ENCODE results near the gene COMT. TPM values are rescaled to one million over a fixed set of nuclear protein-coding genes. Genes with fewer than 3 reads are reported as not detected.

The COMT gene
- total and polyA plus RNA-seq, 9 of the 15 experiments (the other 6 are each of a cell fraction or from before 2014, with no cell fraction given) = 12.5 to 351 (median 155) TPM

GRCh38 chr22:19970479-19971275 is 29.1 kb downstream of the COMT start (continued):
- TF ChIP-seq ZSCAN29 (IDR thresholded peaks at IDR 0.05) (no peak), SAP30 (IDR thresholded peaks at IDR 0.05; ENCODE audit: borderline replicate concordance, insufficient read depth, low read depth, low read length, poor library complexity, severe bottlenecking) (no peak), ZNF395 (CRISPR knock-in tag; IDR thresholded peaks at IDR 0.05) (no peak), NCOA6 (IDR thresholded peaks at IDR 0.05) (no peak), CEBPB (tag; IDR thresholded peaks at IDR 0.05) (no peak), RBM15 (IDR thresholded peaks at IDR 0.05; ENCODE audit: insufficient read depth, low read length) (no peak), ZC3H4 (CRISPR knock-in tag; IDR thresholded peaks at IDR 0.05; ENCODE audit: borderline replicate concordance) (no peak), FOXA1 (IDR thresholded peaks at IDR 0.05; ENCODE audit: borderline replicate concordance) (no peak), ZNF140 (CRISPR knock-in tag; IDR thresholded peaks at IDR 0.05) (no peak), MCM7 (IDR thresholded peaks at IDR 0.05) (no peak), ZBTB8A (IDR thresholded peaks at IDR 0.05; ENCODE audit: partially characterized antibody) (no peak), IFI16 (CRISPR knock-in tag; IDR thresholded peaks at IDR 0.05) (no peak), EP300 (IDR thresholded peaks at IDR 0.05; ENCODE audit: low read length) (peak; percentile 28; the same call in 1 of the 2 replicates), TCFL5 (CRISPR knock-in tag; conservative IDR thresholded peaks at IDR 0.05) (no peak), ZNF134 (CRISPR knock-in tag; conservative IDR thresholded peaks at IDR 0.05) (no peak), LEF1 (IDR thresholded peaks at IDR 0.05) (no peak)
- TF ChIP-seq, protein P1, sequence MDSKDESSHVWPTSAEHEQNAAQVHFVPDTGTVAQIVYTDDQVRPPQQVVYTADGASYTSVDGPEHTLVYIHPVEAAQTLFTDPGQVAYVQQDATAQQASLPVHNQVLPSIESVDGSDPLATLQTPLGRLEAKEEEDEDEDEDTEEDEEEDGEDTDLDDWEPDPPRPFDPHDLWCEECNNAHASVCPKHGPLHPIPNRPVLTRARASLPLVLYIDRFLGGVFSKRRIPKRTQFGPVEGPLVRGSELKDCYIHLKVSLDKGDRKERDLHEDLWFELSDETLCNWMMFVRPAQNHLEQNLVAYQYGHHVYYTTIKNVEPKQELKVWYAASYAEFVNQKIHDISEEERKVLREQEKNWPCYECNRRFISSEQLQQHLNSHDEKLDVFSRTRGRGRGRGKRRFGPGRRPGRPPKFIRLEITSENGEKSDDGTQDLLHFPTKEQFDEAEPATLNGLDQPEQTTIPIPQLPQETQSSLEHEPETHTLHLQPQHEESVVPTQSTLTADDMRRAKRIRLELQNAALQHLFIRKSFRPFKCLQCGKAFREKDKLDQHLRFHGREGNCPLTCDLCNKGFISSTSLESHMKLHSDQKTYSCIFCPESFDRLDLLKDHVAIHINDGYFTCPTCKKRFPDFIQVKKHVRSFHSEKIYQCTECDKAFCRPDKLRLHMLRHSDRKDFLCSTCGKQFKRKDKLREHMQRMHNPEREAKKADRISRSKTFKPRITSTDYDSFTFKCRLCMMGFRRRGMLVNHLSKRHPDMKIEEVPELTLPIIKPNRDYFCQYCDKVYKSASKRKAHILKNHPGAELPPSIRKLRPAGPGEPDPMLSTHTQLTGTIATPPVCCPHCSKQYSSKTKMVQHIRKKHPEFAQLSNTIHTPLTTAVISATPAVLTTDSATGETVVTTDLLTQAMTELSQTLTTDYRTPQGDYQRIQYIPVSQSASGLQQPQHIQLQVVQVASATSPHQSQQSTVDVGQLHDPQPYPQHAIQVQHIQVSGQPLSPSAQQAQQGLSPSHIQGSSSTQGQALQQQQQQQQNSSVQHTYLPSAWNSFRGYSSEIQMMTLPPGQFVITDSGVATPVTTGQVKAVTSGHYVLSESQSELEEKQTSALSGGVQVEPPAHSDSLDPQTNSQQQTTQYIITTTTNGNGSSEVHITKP (IDR thresholded peaks at IDR 0.05; ENCODE audit: partially characterized antibody) = no peak
- TF ChIP-seq, protein P2, sequence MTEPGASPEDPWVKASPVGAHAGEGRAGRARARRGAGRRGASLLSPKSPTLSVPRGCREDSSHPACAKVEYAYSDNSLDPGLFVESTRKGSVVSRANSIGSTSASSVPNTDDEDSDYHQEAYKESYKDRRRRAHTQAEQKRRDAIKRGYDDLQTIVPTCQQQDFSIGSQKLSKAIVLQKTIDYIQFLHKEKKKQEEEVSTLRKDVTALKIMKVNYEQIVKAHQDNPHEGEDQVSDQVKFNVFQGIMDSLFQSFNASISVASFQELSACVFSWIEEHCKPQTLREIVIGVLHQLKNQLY (CRISPR knock-in tag; conservative IDR thresholded peaks at IDR 0.05) = peak in 1 of 2 experiments; percentile 96; a peak in 2 of 4 replicates
- TF ChIP-seq, protein P3, sequence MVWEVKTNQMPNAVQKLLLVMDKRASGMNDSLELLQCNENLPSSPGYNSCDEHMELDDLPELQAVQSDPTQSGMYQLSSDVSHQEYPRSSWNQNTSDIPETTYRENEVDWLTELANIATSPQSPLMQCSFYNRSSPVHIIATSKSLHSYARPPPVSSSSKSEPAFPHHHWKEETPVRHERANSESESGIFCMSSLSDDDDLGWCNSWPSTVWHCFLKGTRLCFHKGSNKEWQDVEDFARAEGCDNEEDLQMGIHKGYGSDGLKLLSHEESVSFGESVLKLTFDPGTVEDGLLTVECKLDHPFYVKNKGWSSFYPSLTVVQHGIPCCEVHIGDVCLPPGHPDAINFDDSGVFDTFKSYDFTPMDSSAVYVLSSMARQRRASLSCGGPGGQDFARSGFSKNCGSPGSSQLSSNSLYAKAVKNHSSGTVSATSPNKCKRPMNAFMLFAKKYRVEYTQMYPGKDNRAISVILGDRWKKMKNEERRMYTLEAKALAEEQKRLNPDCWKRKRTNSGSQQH (CRISPR knock-in tag; IDR thresholded peaks at IDR 0.05) = peak; percentile 71
- TF ChIP-seq, protein P4, sequence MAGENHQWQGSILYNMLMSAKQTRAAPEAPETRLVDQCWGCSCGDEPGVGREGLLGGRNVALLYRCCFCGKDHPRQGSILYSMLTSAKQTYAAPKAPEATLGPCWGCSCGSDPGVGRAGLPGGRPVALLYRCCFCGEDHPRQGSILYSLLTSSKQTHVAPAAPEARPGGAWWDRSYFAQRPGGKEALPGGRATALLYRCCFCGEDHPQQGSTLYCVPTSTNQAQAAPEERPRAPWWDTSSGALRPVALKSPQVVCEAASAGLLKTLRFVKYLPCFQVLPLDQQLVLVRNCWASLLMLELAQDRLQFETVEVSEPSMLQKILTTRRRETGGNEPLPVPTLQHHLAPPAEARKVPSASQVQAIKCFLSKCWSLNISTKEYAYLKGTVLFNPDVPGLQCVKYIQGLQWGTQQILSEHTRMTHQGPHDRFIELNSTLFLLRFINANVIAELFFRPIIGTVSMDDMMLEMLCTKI (IDR thresholded peaks at IDR 0.05; ENCODE audit: partially characterized antibody) = no peak
